HepG2 (cell line): ENCODE data around the gene LRP1-AS. TPM values are rescaled to one million over a fixed set of nuclear protein-coding genes. Genes with fewer than 3 reads are reported as not detected.

Experiments
- ATAC-seq: fragments of 200-7000 bp; cut with Tn5 transposase; 3 replicates; pipeline ENCODE4 v1.9.1; 2020; ENCODE audit warnings: mild to moderate bottlenecking, moderate library complexity
- BruUV-seq: library from RNA; stranded (reverse); fragments of 400-500 nt; replicated peaks from 2 replicates; lab custom pipeline; 2021; lab: Mats Ljungman, UMichigan
- CTCF ChIA-PET: fragments of 300-600 bp; formaldehyde crosslinking; extraction: SDS; loops from one replicate; lab custom pipeline; 2021; ENCODE audit warnings: low total read pairs, inconsistent platforms, low intra/inter-chr PET ratio; lab: Yijun Ruan, JAX
- POLR2A ChIA-PET: fragments of 350-600 bp; sonication (Branson Sonifier 250); formaldehyde crosslinking; loops from one replicate; lab custom pipeline; 2020; ENCODE audit warnings: antibody characterized with exemption, inconsistent platforms; lab: Yijun Ruan, JAX
- DNase-seq: peaks from one replicate; pipeline ENCODE4 v3.0.0-alpha.2; 2015; ENCODE audit warnings: low spot score
- FAIRE-seq: peaks from 3 replicates; lab custom pipeline; 2011; peaks lifted over from hg19 to GRCh38; lab: Jason Lieb, UNC
- H2AFZ ChIP-seq: one replicate; pipeline ENCODE4 v1.6.1; 2011; ENCODE audit warnings: low read length, inconsistent platforms
- H3K27ac ChIP-seq: fragments of 300-600 bp; 3 replicates; pipeline ENCODE4 v1.8.0; 2011; ENCODE audit warnings: mixed run types, mild to moderate bottlenecking, mixed read lengths, low read length, inconsistent platforms; ENCODE audit not compliant: insufficient read depth; ENCODE audit errors: extremely low read length
- H3K27me3 ChIP-seq, 2 experiments: fragments of 200-600 bp in 1 of 2; 2 replicates in 1 of 2; 3 replicates in 1 of 2; pipeline versions ENCODE4 v1.6.0 to v1.8.0; 2011; ENCODE audit warnings: low read length in 2 of 2, mild to moderate bottlenecking in 2 of 2, moderate library complexity in 2 of 2, inconsistent platforms in 1 of 2; ENCODE audit not compliant: insufficient read depth in 2 of 2, control insufficient read depth in 1 of 2
- H3K36me3 ChIP-seq, 2 experiments: fragments of 200-600 bp in 1 of 2; replicated peaks in 1 of 2; 2 replicates in 1 of 2; 3 replicates in 1 of 2; pipeline versions ENCODE4 v1.5.1 to v1.8.0; 2011; ENCODE audit warnings: low read length in 2 of 2, inconsistent platforms in 1 of 2; ENCODE audit not compliant: insufficient read depth in 2 of 2, control insufficient read depth in 1 of 2
- H3K4me1 ChIP-seq: 2 replicates; pipeline ENCODE4 v1.5.1; 2012; ENCODE audit warnings: low read length, inconsistent platforms; ENCODE audit not compliant: insufficient read depth
- H3K4me2 ChIP-seq: 2 replicates; pipeline ENCODE4 v1.6.0; 2011; ENCODE audit warnings: low read depth, low read length, inconsistent platforms
- H3K4me3 ChIP-seq, 3 experiments: fragments of 200-600 bp in 1 of 3; sonication (generic), shearing (Covaris generic) in 1 of 3; replicated peaks in 1 of 3; 2 replicates each; pipeline ENCODE4 v1.5.1; 2011 to 2016; ENCODE audit warnings: low read length in 3 of 3, inconsistent platforms in 2 of 3, low read depth in 2 of 3, mild to moderate bottlenecking in 2 of 3, control low read depth in 1 of 3, mixed read lengths in 1 of 3; ENCODE audit not compliant: insufficient read depth in 1 of 3
- H3K79me2 ChIP-seq: one replicate; pipeline ENCODE4 v1.6.1; 2011; ENCODE audit warnings: low read length, inconsistent platforms; ENCODE audit not compliant: insufficient read depth
- H3K9ac ChIP-seq: 2 replicates; pipeline ENCODE4 v1.6.0; 2011; ENCODE audit warnings: mild to moderate bottlenecking, low read depth, low read length, inconsistent platforms; ENCODE audit not compliant: insufficient read depth
- H3K9me3 ChIP-seq: 2 replicates; pipeline ENCODE4 v1.5.1; 2012; ENCODE audit warnings: mild to moderate bottlenecking, low read length
- H4K20me1 ChIP-seq: 2 replicates; pipeline ENCODE4 v1.6.0; 2011; ENCODE audit warnings: inconsistent platforms, mild to moderate bottlenecking, low read length, moderate library complexity; ENCODE audit not compliant: insufficient read depth
- ELF3 ChIP-seq: IDR thresholded peaks from 2 replicates; pipeline ENCODE4 v1.6.1; 2016; ENCODE audit warnings: missing genetic modification reagents, missing compliant biosample characterization
- HNF1B ChIP-seq: sonication (generic); formaldehyde crosslinking; IDR thresholded peaks from 2 replicates; pipeline ENCODE4 v1.5.1; 2020; ENCODE audit warnings: mild to moderate bottlenecking, moderate library complexity, missing genetic modification reagents
- KDM1A ChIP-seq: IDR thresholded peaks from 2 replicates; pipeline ENCODE4 v1.6.1; 2016; ENCODE audit warnings: missing compliant biosample characterization
- PAF1 ChIP-seq: IDR thresholded peaks from 2 replicates; pipeline ENCODE4 v1.6.1; 2016; ENCODE audit warnings: missing genetic modification reagents, missing compliant biosample characterization
- SAP130 ChIP-seq: IDR thresholded peaks from 2 replicates; pipeline ENCODE4 v1.6.1; 2016; ENCODE audit warnings: low read depth
- TOE1 ChIP-seq: sonication (generic); formaldehyde crosslinking; IDR thresholded peaks from 2 replicates; pipeline ENCODE4 v1.4.0; 2020; ENCODE audit warnings: mild to moderate bottlenecking, missing genetic modification reagents
- ZNF577 ChIP-seq: sonication (generic); formaldehyde crosslinking; IDR thresholded peaks from 2 replicates; pipeline ENCODE4 v1.4.0; 2020; ENCODE audit warnings: mild to moderate bottlenecking, low read depth, missing genetic modification reagents, borderline replicate concordance
- WGBS: methylation state at CpG from one replicate; pipeline ENCODE4 v1.1.6; 2017; ENCODE audit warnings: low lambda C conversion rate; 5-methylcytosine and 5-hydroxymethylcytosine counted together
- in situ Hi-C: cut with HindIII; loops from 2 replicates; pipeline ENCODE4 v1.10.0; 2017; ENCODE audit warnings: low pct_unique_long_range_greater_than_20kb; ENCODE audit not compliant: extremely low pct_ligation_motif_present
- intact Hi-C: fragments of 100-400 bp; cut with micrococcal nuclease; formaldehyde crosslinking; loops from one replicate; pipeline ENCODE4 v1.10.0; 2022; ENCODE audit not compliant: unreplicated experiment
- polyA plus RNA-seq, 8 experiments: library from polyadenylated mRNA; depleted of rRNA in 3 of 8; stranded (reverse) in 7 of 8; unstranded in 1 of 8; fragments of >200 nt; fragmentation: Illumina TruSeq in 4 of 8; extraction: Trizol in 4 of 8; gene quantifications; 2 replicates each; pipeline versions ENCODE4 v1.2.1 to v1.2.3, GENCODE V29; 2011 to 2016; ENCODE audit warnings: low read depth in 4 of 8, missing spikeins in 1 of 8, mixed read lengths in 1 of 8; ENCODE audit not compliant: insufficient read depth in 1 of 8
- total RNA-seq, 5 experiments: library from RNA; depleted of rRNA; stranded (reverse); fragments of >200 nt; fragmentation: Illumina TruSeq; extraction: Trizol; gene quantifications; 2 replicates each; pipeline ENCODE4 v1.2.3, GENCODE V29; 2016; ENCODE audit warnings: low read depth in 1 of 5

LRP1-AS gene
- total and polyA plus RNA-seq, 2 of the 13 experiments (the other 11 are each of a cell fraction or from before 2014, with no cell fraction given), result 0.20 TPM; not detected in 1

- intact Hi-C loops, result loop anchor here (1.0 kb wide), 1 partner anchor 46 kb away; no protein-coding TSS in a partner anchor
- ATAC-seq (no peak), FAIRE-seq (no peak), DNase-seq (no peak)
- H3K4me1 ChIP-seq, result 0 out of 2 replicates have a peak, but pooled peaks cover 5% of the 10 kb centered on the region
- POLR2A ChIA-PET, result interaction anchor here (1.3 to 7.8 kb wide), 4 partner anchors 11 to 62 kb away, joined by 3 to 103 read pairs (median 20); partner anchors contain the start of genes LRP1 and LRP1-AS
- no peak overlapping the region for H3K27ac ChIP-seq
- TF ChIP-seq KDM1A (CRISPR knock-in tag) (no peak), TOE1 (no peak), ZNF577 (CRISPR knock-in tag) (no peak), HNF1B (no peak), SAP130 (no peak), PAF1 (CRISPR knock-in tag) (no peak), ELF3 (CRISPR knock-in tag) (no peak)
- H3K4me2 ChIP-seq, result no peak overlapping the region
- no peaks in the 10 kb centered on the region for H3K27me3 ChIP-seq
- H3K36me3 ChIP-seq, result peaks cover 47 to 86% of the 10 kb centered on the region in 2 experiments
- H3K9ac ChIP-seq, result no peak overlapping the region
- no peaks in the 10 kb centered on the region for H3K9me3 ChIP-seq
- no peaks in the 10 kb centered on the region; the same call in 1 of the 2 replicates for H4K20me1 ChIP-seq
- no peak overlapping the region for H3K4me3 ChIP-seq
- H2AFZ ChIP-seq, result no peak overlapping the region
- no peaks in the 10 kb centered on the region for H3K79me2 ChIP-seq
- in situ Hi-C loops, result no loop called here
- CTCF ChIA-PET, result interaction anchor here (2.9 to 3.7 kb wide), 2 partner anchors 47 to 49 kb away, joined by 22 to 47 read pairs; no protein-coding TSS in a partner anchor
- BruUV-seq, result no TSS peak
- WGBS, result 100% methylated on average over 7 of the region's 14 CpGs
Observed at GRCh38 chr12:57173683-57174082, 26.3 kb upstream of the LRP1-AS start.
